AG08396 (cell line): Measurements from ENCODE around the gene BTBD9.

Experiments
- DNase-seq: peaks from one replicate; pipeline ENCODE4 v3.0.0; 2012; ENCODE audit warnings: low spot score, mixed read lengths

Gene BTBD9

DNA sequence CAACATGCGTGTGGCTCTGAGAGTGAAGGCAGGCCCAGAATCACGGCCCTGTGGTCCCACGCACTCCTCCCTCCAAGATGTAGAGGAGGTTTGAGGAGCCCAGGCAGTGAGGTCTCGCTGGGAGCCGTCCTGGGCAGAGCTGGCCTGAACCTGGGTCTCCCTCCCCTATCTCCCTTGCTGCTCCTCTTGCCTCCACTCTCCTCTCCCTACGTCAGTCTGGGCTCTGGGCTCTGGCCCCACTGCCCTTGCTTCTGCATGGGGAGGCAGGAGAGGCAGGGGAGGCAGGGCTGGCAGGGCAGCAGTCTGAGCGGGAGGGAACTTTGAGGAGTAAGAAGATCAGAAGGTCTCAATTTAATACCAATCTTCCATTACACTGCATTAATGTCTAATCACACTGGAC lies 445.1 kb downstream of the BTBD9 start:
- no peak for DNase-seq

DNA sequence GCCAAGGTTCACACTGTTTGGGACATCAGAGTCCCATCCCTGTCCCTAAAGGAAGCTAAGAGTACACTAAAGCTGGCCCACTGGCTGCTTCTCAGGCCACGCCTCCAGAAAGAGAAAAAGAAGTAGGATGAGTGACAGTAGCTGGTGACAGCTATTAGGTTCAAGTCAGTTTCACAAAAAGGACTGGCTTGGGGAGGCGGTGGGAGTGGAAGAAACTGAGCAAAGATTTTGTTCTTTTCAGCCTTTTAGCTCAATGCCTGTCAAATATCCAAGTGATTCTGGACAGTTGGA lies 445.5 kb downstream of the BTBD9 start:
- DNase-seq = no peak

DNA sequence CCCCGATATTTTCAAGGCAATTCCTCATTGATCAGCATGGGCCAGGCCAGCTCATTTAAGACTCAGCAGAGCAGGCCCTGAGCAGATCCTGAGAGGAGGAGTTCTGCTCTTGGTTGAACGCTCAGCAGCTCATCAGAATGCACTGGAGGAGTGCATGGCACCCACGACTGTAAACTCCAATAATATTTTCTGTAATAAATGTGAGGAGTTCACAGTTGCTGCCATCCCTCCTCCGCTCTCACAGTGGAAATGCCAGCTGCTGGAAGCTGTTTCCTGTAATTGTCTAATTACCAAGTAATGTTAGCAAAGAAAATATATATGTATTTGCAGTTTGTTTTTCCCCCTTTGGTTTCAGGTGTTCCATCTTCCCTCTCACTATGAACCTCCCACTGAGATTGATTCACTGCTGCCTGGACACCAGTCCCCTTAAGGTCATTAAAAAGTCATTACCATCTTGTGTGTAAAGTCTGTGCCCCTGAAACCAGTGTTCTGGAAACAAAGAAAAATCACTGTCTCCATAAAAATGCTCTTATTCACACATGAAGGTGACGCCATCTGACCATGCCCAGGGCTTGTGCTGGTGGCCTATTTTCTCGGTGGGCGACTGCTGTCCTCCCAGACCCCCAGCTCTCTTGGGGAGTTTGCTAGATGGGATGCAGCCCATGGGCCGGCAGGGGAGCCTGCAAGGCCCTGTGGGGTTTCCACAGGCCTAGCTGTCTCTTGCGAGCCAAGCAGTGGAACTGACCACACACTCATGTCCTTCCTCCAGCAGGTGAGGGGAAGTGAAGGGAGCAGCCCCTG lies 446.0 kb downstream of the BTBD9 start:
- DNase-seq = no peak

DNA sequence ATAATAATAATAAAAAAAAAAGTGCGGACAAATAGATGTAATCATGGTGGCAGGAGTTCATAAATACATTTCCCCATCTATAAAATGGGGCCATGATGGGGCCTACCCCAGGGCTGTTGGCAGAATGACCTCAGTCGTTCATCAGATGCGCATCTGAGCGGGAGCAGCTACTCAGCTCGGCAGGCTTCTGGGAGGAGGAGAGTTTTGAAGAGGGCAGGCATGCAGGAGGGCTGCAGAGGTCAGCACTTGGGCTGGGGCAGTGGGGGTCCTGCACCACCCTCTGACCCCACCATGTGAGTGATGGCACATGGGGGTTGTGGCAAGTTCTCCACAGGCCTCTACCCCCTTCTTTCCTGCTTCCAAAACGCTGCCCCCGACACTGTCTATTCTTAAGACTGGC lies 446.7 kb downstream of the BTBD9 start:
- no peak for DNase-seq

DNA sequence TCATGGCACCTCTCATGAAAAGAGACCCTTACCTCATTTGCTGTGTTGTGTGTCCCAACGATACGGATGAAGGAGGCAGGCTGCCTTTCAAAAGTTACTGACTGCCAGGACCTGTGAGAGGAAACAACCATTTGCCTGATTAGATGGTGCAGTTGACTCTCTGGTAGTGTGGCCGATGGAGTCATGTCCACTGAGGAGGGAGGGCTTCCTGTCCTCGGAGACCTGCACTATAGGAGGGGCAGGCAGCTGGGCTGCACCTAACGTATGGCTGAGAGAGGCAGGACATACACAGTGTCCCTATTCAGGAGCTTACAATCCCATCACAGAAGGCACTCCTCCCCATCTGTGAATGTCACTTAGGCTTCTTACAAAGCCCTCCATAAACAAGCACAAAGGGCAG lies 447.2 kb downstream of the BTBD9 start:
- DNase-seq = no peak

DNA sequence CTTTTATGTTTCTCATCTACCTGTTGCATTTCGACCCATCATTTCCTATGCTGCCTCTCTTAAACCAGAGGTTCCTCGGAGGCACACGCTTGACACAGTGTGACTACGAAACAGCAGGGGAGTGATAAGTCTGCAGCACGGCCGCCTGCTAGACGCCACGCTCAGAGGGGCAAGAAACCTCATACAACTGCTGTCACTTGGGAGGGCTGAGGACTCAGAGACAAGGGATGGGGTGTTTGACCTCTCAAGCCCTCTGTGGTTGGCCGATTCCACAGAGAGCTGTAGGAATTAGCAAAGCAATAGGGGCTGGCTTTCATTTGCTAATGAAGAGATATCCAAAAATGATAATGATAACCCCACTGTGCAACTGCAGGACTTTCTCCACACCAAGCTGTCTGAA lies 447.7 kb downstream of the BTBD9 start:
- no peak for DNase-seq

DNA sequence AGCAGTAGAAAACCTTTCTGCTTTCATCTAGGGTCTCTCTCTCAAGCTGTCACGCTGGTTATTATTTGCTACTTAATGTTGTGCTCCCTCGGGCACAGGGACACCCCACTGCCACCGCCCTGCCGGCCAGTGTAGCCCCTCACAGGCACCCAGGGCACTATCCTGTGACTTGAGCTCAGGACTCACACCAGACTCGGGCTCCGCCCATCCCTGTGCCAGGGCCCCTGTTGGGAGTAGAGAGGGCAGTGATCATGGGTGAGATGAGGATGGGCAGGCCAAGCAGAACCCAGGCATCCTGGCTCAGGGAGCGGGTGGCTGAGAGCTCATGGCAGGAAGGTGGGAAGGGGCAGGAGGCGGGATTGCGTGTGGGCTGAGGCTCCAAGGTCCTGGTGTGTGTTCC lies 448.3 kb downstream of the BTBD9 start:
- no peak for DNase-seq

DNA sequence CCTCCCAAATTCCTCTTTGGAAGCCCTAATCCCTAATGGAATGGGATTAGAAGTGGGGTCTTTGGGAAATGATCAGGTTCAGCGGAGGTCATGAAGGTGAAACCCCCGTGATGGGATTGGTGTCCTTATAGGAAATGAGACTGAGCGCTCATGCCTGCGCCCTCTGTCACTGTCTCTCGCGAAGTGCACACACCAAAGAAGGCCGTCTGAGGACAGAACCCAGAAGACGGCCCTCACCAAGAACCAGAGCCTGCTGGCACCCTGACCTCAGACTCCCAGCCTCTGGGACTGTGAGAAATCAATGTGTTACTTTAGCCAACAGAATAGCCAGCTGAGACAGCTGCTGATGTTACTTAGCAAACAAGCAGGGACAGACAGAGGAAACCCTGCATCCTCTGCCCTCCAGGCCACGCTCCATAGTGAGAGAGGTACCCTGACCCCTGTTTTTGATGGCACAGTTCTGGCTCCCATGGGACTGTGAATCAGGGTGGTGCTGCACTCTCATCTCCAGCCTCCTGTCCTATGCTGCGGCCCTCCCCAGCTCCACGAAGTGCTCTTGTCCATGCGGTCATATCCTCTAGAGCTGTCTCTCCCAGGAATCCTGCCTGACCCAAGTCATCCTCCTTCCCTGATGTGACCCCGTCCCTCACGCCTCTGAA lies 450.9 kb downstream of the BTBD9 start:
- DNase-seq = no peak

DNA sequence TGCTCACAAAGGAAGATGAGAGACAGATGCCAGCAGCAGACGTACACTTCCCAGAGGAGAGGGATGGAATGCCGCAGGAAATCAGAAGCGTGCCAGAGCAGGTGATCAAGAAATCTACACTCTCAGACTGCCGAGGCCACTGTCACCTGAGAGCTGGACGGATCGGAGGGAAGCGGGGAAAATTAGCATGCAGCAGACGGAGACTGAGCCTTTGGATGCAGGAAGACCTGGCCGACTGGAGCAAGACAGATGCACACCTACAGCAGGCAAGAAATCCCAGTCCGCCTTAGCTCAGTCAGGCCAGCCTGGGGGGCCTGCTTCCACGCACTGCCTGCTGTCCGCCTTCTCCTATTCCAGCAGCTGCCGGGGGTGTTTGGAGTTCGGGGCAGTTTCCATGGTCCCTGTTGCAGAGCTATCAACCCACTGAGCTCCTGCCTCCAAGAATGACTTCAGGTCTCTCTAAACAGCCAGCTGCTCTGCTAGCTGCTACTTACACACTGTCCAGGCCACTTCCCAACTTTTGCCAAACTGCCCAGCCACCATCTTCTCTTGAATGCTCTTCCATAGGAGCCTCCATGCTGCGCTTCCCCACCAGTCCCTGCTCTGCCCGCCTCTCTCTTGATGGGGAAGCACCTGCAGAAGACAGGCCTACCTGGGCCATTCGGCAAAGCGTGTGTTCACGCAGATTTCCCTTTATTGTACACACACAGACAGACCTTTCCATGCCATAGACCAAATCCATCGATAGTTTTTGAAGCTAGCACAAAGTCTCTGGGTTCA lies 451.7 kb downstream of the BTBD9 start:
- DNase-seq = no peak

DNA sequence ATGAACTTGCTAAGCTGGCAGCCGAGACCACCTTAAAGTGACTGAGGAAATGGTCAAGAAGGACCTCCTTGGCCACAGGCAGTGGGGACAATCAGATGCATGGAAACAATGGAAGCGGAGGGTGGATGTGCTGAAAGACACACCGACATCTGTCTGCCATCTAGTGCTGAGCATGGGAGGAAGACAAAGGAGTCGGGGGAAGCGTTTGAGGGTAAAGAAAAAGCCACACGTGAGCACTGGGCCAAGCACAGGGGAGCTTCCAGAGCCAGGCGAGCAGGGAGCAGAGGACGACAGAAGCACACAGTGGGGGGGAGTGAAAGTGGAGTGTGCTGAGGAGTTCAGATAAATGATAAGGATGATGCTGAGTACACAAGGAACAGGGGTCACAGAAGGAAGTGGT lies 452.4 kb downstream of the BTBD9 start:
- no peak for DNase-seq

DNA sequence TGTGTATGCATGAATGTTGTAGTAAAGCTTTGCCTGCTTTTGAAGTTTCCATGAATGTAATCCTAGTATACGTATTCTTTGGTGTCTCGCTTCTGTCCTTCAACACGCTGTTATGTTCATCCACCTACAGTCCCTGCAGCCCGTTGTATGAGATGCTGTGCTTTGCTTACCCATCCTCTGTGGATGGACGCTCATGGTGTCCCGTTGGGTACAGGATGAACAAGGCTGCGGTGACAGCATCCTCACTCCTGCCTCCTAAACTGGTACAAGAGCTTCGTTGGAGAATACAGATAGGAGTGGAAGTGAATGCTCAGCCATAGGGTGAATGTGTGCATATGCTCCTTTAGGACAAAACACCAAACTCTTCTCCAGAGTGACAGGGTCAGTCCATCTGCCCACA lies 454.0 kb downstream of the BTBD9 start:
- no peak for DNase-seq

DNA sequence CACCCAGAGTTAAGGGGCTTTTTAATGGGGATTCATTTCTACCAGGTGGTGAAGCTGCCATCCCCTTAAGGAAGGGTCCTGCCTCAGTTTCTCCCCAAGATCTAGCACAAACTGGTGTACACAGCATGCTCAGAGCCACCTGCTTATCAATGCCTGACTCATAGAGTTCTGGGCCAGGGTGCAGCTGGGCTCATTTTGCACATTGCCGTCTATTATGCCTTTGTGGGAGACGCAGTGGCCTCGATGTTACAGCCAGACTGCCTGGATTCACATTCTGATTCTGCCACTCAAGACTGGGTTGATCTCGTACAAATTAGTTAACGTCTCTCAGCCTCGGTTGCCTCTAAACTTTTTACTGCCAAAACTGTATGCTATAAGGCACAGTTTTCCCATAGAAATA lies 454.5 kb downstream of the BTBD9 start:
- no peak for DNase-seq

DNA sequence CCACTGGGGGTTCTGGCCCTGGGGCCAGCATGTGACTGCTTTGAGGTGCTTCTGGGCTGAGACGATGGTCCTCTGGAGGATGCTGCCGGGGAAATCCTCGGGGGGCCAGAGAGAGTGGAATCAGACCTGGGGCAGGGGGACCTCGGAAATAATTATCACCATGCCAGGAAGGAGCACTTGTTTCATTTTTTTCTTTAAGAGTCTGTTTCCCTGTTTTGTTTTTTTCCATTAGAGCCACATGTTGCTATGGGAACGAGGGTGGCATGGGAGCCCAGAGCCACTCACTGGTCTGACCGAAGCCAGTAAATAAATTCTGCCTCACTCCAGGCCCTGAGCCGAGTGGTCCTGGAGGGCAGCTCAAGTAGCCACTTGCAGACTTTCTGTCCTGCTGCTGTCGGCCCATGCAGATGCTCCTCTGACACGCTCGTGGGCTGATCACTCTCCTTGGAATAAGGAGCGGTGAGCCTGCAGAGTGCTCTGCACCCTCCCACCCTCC lies 455.1 kb downstream of the BTBD9 start:
- DNase-seq = no peak

DNA sequence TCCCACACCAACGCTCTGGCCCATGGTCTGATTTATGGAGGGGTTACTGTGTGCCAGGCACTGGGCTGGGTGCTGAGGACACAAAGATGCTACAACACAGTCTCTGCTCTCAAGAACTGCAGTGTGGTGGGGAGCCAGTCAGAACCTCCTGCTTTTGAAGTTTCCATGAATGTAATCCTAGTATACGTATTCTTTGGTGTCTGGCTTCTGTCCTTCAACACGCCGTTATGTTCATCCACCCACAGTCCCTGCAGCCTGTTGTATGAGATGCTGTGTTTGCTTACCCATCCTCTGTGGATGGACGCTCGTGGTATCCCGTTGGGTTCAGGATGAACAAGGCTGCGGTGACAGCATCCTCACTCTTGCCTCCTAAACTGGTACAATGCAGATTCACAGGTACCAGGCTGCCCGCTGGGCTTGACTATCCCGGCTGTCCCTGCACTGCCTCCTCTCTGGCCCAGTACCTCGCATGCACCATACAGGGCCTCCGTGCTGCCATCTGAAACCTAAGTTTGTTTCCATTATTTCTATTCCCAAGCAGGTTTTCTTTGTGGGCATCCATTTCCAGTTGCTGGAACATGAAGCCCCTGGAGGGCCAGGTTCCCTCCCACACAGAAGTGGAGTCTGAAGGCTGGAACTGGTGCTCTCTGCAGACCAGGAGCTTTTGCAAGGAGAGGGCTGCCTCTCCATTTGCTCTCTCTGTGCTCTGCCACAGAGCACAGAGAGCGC lies 455.7 kb downstream of the BTBD9 start:
- no peak for DNase-seq

DNA sequence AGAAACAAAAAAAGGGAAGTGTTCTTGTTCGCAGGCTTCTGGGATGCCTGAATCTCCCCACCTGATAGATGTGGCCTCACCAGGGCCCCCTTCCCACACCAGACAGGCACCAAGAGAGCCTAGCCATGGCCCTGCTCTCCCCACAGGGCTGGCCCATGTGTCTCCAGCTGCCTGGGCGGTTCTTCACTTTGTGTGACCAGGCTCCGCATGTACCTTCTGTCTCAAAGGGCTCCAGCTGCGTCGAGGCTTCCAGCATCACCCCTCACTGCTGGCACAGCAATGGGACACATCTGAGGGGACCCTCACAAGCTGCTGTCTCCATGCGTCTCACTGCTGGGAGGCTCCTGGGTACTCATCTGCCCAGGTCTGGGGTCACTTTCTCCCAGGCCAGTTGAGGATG lies 457.3 kb downstream of the BTBD9 start:
- DNase-seq = no peak

DNA sequence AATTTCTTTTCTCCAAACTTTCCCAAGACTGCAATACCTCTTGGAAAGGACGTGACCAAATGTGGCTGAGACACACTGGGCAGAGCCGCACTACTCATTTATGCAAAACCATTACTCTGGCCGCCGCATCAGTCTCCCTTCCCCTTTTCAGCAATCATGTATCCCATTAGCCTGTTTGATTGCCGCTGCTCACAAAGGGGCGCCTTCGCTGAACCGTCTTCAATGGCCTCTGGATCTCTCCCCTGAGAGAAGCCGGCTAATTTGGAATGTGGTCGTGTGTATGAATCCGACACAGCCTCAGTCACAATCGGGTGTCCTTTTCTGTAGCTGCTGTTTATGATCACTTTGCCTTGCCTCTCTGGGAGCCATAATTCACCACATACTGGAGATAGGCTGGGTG lies 459.1 kb downstream of the BTBD9 start:
- DNase-seq = no peak

DNA sequence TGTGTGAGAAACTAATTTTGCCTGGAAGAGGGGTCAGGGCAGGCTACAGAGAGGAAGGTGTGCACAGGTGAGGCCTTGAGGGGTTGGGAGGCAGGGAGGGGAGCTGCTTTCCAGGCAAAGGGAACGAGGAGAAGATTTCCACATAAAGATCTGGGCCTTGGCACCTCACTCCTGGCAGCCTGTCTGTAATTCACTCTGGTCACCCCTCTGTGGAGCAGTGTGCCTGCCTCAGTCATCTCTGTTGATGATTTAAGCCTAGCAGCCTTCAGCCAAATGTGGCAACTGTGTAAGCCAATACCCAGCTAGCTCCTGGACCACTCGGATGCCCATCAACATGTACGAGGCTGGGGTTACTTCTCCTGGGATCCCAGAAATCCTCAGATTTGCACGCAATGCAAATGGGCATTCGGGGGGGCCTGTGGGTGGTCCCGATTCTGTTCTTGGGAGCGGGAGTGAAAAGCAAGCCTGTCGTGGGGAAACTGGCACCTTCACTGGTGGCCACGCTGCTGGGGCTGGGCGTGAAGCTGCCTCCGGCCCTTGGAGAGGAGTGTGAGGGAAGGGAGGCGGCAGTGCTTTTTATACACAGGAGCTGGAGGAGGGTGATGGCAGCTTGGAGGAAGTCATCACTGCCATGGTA lies 459.8 kb downstream of the BTBD9 start:
- no peak for DNase-seq

DNA sequence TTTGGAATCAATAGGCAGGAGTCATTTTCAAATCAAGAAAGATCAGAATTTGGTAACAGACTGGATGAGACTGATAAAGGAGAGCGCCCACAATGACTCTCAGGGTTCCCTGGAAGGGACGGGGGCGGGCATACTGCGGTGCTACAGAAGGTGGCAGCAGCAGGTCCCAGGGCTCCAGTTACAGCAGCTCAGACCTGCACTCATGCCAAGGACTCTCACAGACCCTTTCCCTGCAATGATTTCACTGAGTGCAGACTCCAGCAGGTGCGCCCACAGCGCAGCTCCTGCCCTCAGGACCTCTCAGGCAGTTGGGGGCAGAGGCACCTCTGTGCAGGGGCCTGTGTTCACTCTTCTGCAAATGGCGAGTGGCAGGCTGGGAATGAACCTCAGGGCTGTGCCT lies 460.4 kb downstream of the BTBD9 start:
- no peak for DNase-seq

DNA sequence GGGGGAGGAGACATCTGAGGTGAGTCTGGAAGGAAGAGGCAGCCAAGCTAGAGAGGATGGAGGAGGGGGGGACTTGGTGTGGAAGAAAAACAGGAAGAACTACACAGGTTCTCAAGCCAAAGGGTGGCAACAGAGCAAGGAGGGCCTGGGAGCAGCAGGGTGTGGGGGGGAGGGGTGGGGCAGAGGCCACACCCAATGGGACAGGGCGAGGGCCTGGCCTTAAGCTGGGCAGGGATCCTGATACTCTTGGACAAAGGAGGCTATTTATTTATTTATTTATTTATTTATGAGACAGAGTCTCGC lies 461.2 kb downstream of the BTBD9 start:
- DNase-seq = no peak

DNA sequence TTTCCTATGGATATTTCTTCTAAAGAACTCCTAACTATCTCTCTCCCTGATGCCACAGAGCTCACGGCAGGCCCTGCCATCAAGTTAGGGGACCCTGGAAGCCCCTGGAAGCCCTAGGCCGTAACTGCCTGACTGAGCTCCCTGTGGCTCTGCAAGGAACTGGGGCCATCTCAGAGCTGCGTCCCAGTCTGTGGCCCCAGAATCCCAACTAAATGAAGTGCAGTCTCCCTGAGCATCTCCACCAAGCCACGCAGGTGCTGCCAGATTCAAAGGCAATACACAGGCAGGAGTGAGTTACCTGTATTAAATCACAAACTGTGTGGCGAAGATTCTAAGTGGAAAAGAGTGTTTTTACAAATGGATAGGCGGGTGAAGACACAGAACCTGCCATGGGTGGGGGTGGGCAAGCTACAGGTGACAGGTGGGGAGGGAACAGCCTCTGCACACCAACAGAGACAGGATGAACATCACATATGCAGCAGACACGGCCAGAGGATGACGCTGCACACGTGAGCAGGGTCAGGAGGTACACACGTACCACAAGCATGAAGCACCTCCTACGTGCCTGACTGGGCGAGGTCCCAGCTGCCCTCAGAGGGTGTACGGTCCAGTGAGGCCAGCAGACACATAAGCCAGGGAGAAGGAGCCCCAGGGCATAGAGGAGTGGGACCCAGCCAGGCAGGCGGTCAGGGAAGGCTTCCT lies 461.7 kb downstream of the BTBD9 start:
- DNase-seq = no peak
